ENCODE measurements around the gene SGPP2.

DNA sequence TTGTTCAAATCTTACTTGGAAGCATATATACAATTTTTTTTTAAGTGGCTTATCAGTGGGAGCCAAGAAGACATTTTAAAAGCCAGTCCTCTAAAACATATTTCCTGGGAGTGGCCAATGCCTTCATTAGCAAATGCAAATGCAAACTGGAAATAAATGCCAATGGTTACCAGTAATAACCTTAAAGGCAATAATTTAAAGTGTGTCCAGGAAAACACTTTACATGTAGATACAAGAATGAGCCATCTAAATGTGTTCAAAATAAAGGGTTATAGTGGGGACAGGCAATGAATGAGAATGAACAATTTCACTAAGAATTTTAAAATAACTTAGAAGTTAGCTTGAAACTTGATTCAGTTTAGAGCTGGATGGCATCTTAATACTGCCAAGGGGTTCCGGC, 167.3 kb downstream of the SGPP2 start:
- no peak for TF ChIP-seq CTCF (IDR thresholded peaks at IDR 0.05; ENCODE audit: low read length)
- no peak for TF ChIP-seq EZH2 (optimal IDR thresholded peaks at IDR 0.05; ENCODE audit: low read depth, low read length)
- TF ChIP-seq EZH2phosphoT487 (IDR thresholded peaks at IDR 0.05; ENCODE audit: low read length): no peak
